Spleen (tissue), 11 donors: Measurements from ENCODE around the gene GTF2H4. TPM values are rescaled to one million over a fixed set of nuclear protein-coding genes. Genes with fewer than 3 reads are reported as not detected.

Experiments
- DNase-seq: peaks from one replicate; pipeline ENCODE4 v3.0.0-alpha.2; 2020
- H3K27ac ChIP-seq, 8 donors: fragments of 200-600 bp; sonication (generic) in 7 of 8; 1 replicate in 4 of 8; 2 replicates in 4 of 8; pipeline versions ENCODE4 v1.5.0 to v1.8.0; 2016 to 2021; ENCODE audit warnings: inconsistent platforms in 4 of 8, mild to moderate bottlenecking in 4 of 8, moderate library complexity in 1 of 8
- H3K27me3 ChIP-seq, 7 donors: fragments of 200-600 bp; sonication (generic) in 6 of 7; replicated peaks in 1 of 7; 1 replicate in 4 of 7; 2 replicates in 3 of 7; pipeline versions ENCODE4 v1.5.0 to v1.8.0; 2016 to 2021; ENCODE audit warnings: inconsistent platforms in 3 of 7, mild to moderate bottlenecking in 1 of 7
- H3K36me3 ChIP-seq, 6 donors: fragments of 200-600 bp; sonication (generic) in 5 of 6; 1 replicate in 4 of 6; 2 replicates in 2 of 6; pipeline versions ENCODE4 v1.5.0 to v1.8.0; 2016 to 2021; ENCODE audit warnings: inconsistent platforms in 2 of 6
- H3K4me1 ChIP-seq, 6 donors: fragments of 200-600 bp; sonication (generic) in 5 of 6; 1 replicate in 3 of 6; 2 replicates in 3 of 6; pipeline versions ENCODE4 v1.5.0 to v1.8.0; 2016 to 2021; ENCODE audit warnings: inconsistent platforms in 3 of 6
- H3K4me3 ChIP-seq, 8 donors: fragments of 200-600 bp; sonication (generic) in 7 of 8; 1 replicate in 4 of 8; 2 replicates in 4 of 8; pipeline versions ENCODE4 v1.5.0 to v1.8.0; 2016 to 2021; ENCODE audit warnings: inconsistent platforms in 4 of 8, mild to moderate bottlenecking in 4 of 8, moderate library complexity in 2 of 8
- H3K9me3 ChIP-seq, 8 donors: fragments of 200-600 bp; sonication (generic) in 7 of 8; 1 replicate in 4 of 8; 2 replicates in 4 of 8; pipeline versions ENCODE4 v1.5.0 to v1.8.0; 2016 to 2021; ENCODE audit warnings: inconsistent platforms in 4 of 8
- POLR2A ChIP-seq, 3 donors: fragments of 450-650 bp; IDR thresholded peaks; one replicate each; pipeline ENCODE4 v1.5.1; 2017; ENCODE audit warnings: antibody characterized with exemption in 3 of 3, mild to moderate bottlenecking in 1 of 3
- POLR2AphosphoS5 ChIP-seq, 3 donors: sonication (generic); formaldehyde crosslinking; IDR thresholded peaks; one replicate each; pipeline ENCODE4 v1.5.1; 2017; ENCODE audit warnings: antibody characterized with exemption in 3 of 3
- WGBS, 5 donors: extraction: QIAGEN DNeasy Blood & Tissue Kit in 3 of 5; methylation state at CpG; one replicate each; pipeline versions ENCODE4 v1.1.5 to v1.1.7; 2013 to 2018; 5-methylcytosine and 5-hydroxymethylcytosine counted together
- intact Hi-C: fragments of 100-400 bp; cut with DNase I; formaldehyde crosslinking; loops from one replicate; pipeline ENCODE4 v1.15.0; 2023; ENCODE audit warnings: low total_unique reads
- polyA plus RNA-seq, 3 donors: library from polyadenylated mRNA; stranded (reverse); fragments of 200-250 nt; gene quantifications; one replicate each; pipeline ENCODE4 v1.2.1, GENCODE V29; 2013
- total RNA-seq, 7 donors: library from RNA; depleted of rRNA in 3 of 7; stranded (reverse); fragments of >200 nt in 3 of 7; fragmentation: NEBNext Ultra II Directional in 4 of 7; extraction: Animal tissue kit (Norgen Biotek cat#: 25700) in 4 of 7; gene quantifications; one replicate each; pipeline versions ENCODE4 v1.1.0 to v1.2.1, GENCODE V29; 2016 to 2021
- TF ChIP-seq, protein P1 (sequence below), 11 experiments: fragments of 200-600 bp in 7 of 11; fragments of 450-650 bp in 4 of 11; sonication (generic) in 4 of 11; IDR thresholded peaks in 8 of 11; conservative IDR thresholded peaks in 3 of 11; 1 replicate in 7 of 11; 2 replicates in 4 of 11; pipeline versions ENCODE4 v1.4.0 to v1.8.0; 2016 to 2021; ENCODE audit warnings: antibody characterized with exemption in 11 of 11, inconsistent platforms in 4 of 11, mild to moderate bottlenecking in 1 of 11
- donor health status: healthy with polysubstance abuse.
- donor health status: DM: no; HTN: no; CAD: no; lungs with moderate emphysema.
- donor health status: DM: no; HTN: no; CAD: no.
- donor health status: Bipolar disorder and iron deficiency.
- donor health status: healthy.
- donor health status: DM: no; HTN: no; CAD: no.
- donor health status: DM: yes; HTN: yes; CAD: no.

The GTF2H4 gene
- total and polyA plus RNA-seq, 10 donors, result 20.6 to 49.7 (median 29.3) TPM

DNA sequence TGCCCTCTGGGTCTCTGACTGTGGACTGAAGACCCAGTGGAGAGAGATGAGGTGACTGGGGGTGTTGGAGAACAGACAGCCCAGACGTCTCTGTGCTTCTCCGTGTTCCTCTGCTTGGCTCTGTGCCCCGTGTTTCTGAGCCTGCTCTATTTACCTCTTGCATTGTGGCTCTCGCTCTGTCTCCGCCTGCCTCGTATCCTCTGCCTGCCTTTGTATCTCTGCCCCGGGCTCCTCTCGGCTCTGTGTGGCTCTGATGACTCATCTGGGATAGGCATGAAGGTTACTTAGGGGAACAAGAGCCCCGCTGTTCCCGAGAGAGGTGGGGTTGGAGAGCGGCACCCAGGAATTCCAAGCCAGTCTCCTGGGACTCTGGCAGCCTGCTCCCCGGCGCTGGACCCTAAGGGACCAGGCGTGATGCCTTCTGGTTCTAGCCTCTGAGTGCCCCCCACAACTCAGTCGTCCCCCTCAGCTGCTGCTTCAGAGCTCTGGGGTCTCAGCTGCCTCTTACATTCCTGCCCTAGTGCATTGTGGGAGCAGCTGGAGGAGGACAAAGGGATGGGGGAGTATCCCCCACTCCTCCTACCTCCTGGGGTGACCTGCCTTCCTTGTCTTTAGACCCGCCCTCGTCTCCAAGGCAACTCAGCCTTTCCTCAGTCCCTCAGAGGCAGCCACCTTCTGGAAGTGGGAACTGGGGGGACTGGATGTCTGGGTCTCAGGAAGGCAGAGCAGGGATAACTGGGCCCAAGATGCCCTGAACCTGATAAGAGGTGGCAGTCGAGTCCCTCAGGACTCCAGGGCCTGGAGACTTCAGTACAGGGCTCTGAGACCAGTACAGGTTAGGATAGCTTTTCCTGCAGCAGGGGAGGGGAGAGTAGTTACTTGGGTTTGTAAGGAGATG, 21.8 kb upstream of the GTF2H4 start:
- intact Hi-C loops, result no loop called here
- peak overlapping the region in 6 of 8 donors; percentile 13 to 88 (median 82) for H3K27ac ChIP-seq
- TF ChIP-seq POLR2A (IDR thresholded peaks at IDR 0.05), result no peak
- TF ChIP-seq POLR2AphosphoS5 (IDR thresholded peaks at IDR 0.05), result no peak
- TF ChIP-seq, protein P1, sequence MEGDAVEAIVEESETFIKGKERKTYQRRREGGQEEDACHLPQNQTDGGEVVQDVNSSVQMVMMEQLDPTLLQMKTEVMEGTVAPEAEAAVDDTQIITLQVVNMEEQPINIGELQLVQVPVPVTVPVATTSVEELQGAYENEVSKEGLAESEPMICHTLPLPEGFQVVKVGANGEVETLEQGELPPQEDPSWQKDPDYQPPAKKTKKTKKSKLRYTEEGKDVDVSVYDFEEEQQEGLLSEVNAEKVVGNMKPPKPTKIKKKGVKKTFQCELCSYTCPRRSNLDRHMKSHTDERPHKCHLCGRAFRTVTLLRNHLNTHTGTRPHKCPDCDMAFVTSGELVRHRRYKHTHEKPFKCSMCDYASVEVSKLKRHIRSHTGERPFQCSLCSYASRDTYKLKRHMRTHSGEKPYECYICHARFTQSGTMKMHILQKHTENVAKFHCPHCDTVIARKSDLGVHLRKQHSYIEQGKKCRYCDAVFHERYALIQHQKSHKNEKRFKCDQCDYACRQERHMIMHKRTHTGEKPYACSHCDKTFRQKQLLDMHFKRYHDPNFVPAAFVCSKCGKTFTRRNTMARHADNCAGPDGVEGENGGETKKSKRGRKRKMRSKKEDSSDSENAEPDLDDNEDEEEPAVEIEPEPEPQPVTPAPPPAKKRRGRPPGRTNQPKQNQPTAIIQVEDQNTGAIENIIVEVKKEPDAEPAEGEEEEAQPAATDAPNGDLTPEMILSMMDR (IDR thresholded peaks at IDR 0.05 in 8 of 11, conservative IDR thresholded peaks at IDR 0.05 in 3 of 11), result no peak
- H3K4me3 ChIP-seq, result peak overlapping the region in 4 of 8 donors; percentile 60 to 86 (median 64)
- 57 to 81% (median 59%) methylated on average over 18 of the region's 18 CpGs for WGBS, 5 donors
- no peaks in the 10 kb centered on the region for H3K9me3 ChIP-seq
- H3K36me3 ChIP-seq, result peaks cover 0 to 27% (median 10%) of the 10 kb centered on the region in 6 donors
- H3K4me1 ChIP-seq, result peaks cover 20 to 61% (median 44%) of the 10 kb centered on the region in 6 donors
- H3K27me3 ChIP-seq, result peaks cover 0 to 24% (median 0%) of the 10 kb centered on the region in 7 donors
- DNase-seq, result peak; percentile 54

DNA sequence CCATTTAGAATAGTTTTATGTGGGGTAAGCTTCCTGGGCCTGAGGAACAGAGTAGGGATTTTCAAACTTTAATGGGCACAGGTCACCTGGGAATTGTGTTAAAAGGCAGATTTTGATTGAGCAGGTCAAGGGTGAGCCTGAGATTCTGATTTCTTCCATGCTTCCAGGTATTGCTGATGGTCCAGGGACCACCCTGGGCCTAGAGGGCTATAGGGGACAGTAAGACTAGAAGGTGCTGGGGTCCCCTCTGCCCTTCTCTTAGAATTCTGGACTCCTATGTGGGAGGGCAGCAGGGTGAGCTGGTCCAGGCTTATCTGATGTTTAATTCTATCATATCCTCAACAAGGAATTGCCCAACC, 21.1 kb upstream of the GTF2H4 start:
- Histone ChIP-seq H3K4me1 (peaks cover 20 to 61% (median 43%) of the 10 kb centered on the region in 6 donors), H3K9me3 (no peaks in the 10 kb centered on the region), H3K27ac (peak overlapping the region in 2 of 8 donors; percentile 88), H3K36me3 (peaks cover 0 to 30% (median 10%) of the 10 kb centered on the region in 6 donors), H3K4me3 (no peak overlapping the region), H3K27me3 (peaks cover 0 to 24% (median 0%) of the 10 kb centered on the region in 7 donors)
- no peak for DNase-seq
- TF ChIP-seq POLR2AphosphoS5 (IDR thresholded peaks at IDR 0.05) (no peak), POLR2A (IDR thresholded peaks at IDR 0.05) (no peak)
- TF ChIP-seq, protein P1 (IDR thresholded peaks at IDR 0.05 in 8 of 11, conservative IDR thresholded peaks at IDR 0.05 in 3 of 11), result no peak
- intact Hi-C loops, result no loop called here

DNA sequence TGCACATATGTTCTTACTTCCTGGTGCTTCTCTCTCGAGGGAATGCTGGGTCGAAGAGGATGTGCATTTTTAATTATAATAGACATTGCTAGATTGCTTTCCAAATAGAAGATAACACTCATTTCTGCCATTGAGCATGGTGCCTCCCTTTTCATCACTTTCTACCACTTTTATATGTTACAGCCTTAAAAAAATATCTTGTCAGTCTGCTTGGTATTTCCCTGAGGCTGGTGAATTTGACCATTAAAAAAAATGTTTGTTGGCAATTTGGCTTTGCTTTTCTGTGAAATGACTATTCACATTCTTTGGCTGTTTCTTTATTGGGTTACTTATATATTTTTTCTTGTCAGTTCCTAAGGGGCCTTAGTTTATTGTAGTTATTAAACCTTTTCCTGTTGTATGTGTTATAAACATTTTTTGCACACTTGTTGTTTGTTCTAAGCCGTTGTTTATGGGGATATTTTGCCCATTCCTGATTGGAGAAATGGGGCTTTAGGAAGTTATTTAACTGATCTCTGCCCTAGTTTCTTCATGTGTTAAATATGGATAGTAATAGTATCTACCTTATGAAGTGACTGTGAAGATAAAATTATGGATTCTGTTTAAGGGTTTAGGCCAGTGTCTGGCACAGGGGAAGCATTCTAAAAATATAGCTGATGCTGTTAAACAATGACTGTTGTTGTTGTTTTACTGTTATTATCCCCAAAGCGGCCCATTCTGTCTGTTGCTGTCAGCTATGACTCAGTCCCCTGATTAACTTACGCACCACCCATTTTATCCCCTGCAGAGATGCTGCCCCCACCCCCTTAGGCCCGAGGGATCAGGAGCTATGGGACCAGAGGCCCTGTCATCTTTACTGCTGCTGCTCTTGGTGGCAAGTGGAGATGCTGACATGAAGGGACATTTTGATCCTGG, 19.8 kb upstream of the GTF2H4 start:
- WGBS, 5 donors, result 66 to 73% (median 70%) methylated on average over 6 of the region's 6 CpGs
- intact Hi-C loops, result no loop called here

More for the DNA sequence above, 19.8 kb upstream of the GTF2H4 start:
- Histone ChIP-seq H3K9me3 (no peaks in the 10 kb centered on the region), H3K4me1 (peaks cover 13 to 48% (median 30%) of the 10 kb centered on the region in 6 donors), H3K4me3 (no peak overlapping the region), H3K27ac (no peak overlapping the region), H3K27me3 (peaks cover 0 to 24% (median 0%) of the 10 kb centered on the region in 7 donors), H3K36me3 (peaks cover 0 to 43% (median 14%) of the 10 kb centered on the region in 6 donors)
- TF ChIP-seq POLR2AphosphoS5 (IDR thresholded peaks at IDR 0.05), result no peak
- TF ChIP-seq, protein P1 (IDR thresholded peaks at IDR 0.05 in 8 of 11, conservative IDR thresholded peaks at IDR 0.05 in 3 of 11), result no peak
- TF ChIP-seq POLR2A (IDR thresholded peaks at IDR 0.05), result no peak
- DNase-seq, result no peak
